Gastroesophageal sphincter (tissue), 4 donors: ENCODE results near the gene RARRES1. TPM values are rescaled to one million over a fixed set of nuclear protein-coding genes. Genes with fewer than 3 reads are reported as not detected.

Experiments used
- ATAC-seq: fragments of 150-250 bp; one replicate; pipeline ENCODE4 v1.9.1; 2016; ENCODE audit warnings: mild to moderate bottlenecking, moderate library complexity
- H3K27ac ChIP-seq, 4 donors: fragments of 200-600 bp; sonication (generic) in 3 of 4; 1 replicate in 3 of 4; 2 replicates in 1 of 4; pipeline ENCODE4 v1.5.1; 2016 to 2019
- H3K27me3 ChIP-seq: fragments of 200-600 bp; sonication (generic); one replicate; pipeline ENCODE4 v1.5.1; 2019
- H3K36me3 ChIP-seq, 2 donors: fragments of 200-600 bp; sonication (generic); one replicate each; pipeline ENCODE4 v1.5.1; 2019; ENCODE audit warnings: control low read depth in 1 of 2
- H3K4me1 ChIP-seq, 3 donors: fragments of 200-600 bp; sonication (generic); 1 replicate in 2 of 3; 2 replicates in 1 of 3; pipeline ENCODE4 v1.5.1; 2016 to 2019; ENCODE audit warnings: control low read depth in 2 of 3
- H3K4me3 ChIP-seq, 2 donors: fragments of 200-600 bp; sonication (generic); one replicate each; pipeline ENCODE4 v1.5.1; 2019; ENCODE audit warnings: mild to moderate bottlenecking in 1 of 2, moderate library complexity in 1 of 2
- H3K9me3 ChIP-seq, 3 donors: fragments of 200-600 bp; sonication (generic); one replicate each; pipeline ENCODE4 v1.5.1; 2017 to 2019; ENCODE audit warnings: control low read depth in 2 of 3
- EP300 ChIP-seq: sonication (generic); formaldehyde crosslinking; IDR thresholded peaks from one replicate; pipeline ENCODE4 v1.6.1; 2017; ENCODE audit warnings: antibody characterized with exemption, mild to moderate bottlenecking
- POLR2A ChIP-seq, 2 donors: fragments of 450-650 bp; IDR thresholded peaks; one replicate each; pipeline ENCODE4 v1.6.1; 2017; ENCODE audit warnings: antibody characterized with exemption in 2 of 2, mild to moderate bottlenecking in 2 of 2, moderate library complexity in 1 of 2
- POLR2AphosphoS5 ChIP-seq: sonication (generic); formaldehyde crosslinking; IDR thresholded peaks from one replicate; pipeline ENCODE4 v1.6.1; 2017; ENCODE audit warnings: antibody characterized with exemption
- WGBS, 2 donors: methylation state at CpG; one replicate each; pipeline ENCODE4 v1.1.5; 2018; ENCODE audit warnings: low coverage in 1 of 2; 5-methylcytosine and 5-hydroxymethylcytosine counted together
- total RNA-seq, 4 donors: library from RNA; depleted of rRNA; stranded (reverse); fragments of >200 nt; gene quantifications; one replicate each; pipeline ENCODE4 v1.1.0, GENCODE V29; 2016
- TF ChIP-seq, protein P1 (sequence below), 4 experiments: fragments of 200-600 bp in 2 of 4; fragments of 450-650 bp in 2 of 4; sonication (generic) in 1 of 4; IDR thresholded peaks; one replicate each; pipeline ENCODE4 v1.5.1; 2017 to 2019; ENCODE audit warnings: antibody characterized with exemption in 4 of 4, mild to moderate bottlenecking in 2 of 4, moderate library complexity in 2 of 4

RARRES1 gene
- total RNA-seq, 4 donors from 2014 or later, result 4.8 to 110 (median 42.7) TPM

DNA sequence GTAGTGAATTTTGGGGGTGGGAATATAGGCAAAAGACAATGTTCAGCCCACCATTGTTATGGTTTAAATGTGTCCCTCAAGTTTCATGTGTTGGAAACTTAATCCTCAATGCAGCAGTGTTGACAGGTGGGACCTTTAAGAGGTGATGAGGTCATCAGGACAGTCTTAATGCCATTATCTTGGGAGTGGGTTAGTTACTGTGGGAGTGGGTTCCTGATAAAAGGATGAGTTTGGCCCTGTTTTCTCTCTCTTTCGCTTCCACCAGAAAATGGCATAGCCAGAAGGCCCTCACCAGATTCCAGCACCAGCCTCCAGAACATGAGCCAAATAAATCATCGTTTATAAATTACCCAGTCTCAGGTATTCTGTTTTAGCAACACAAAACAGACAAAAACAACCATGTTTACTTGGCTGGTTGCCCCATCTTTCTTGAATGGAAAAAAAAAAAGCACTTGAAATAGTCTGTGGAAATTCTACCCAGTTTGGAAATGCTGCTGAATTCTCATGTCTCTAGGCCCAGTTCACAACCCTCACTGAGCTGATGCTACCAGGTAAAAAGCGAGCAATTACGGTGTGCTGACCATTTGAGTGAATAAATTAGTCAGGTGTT, 38.6 kb upstream of the RARRES1 start:
- Histone ChIP-seq H3K27me3 (no peaks in the 10 kb centered on the region), H3K4me1 (peaks cover 36 to 96% (median 41%) of the 10 kb centered on the region in 3 donors), H3K27ac (peak overlapping the region; percentile 75 to 89 (median 82)), H3K9me3 (no peaks in the 10 kb centered on the region), H3K4me3 (no peak overlapping the region), H3K36me3 (no peaks in the 10 kb centered on the region)
- TF ChIP-seq POLR2AphosphoS5, result no peak
- TF ChIP-seq, protein P1, sequence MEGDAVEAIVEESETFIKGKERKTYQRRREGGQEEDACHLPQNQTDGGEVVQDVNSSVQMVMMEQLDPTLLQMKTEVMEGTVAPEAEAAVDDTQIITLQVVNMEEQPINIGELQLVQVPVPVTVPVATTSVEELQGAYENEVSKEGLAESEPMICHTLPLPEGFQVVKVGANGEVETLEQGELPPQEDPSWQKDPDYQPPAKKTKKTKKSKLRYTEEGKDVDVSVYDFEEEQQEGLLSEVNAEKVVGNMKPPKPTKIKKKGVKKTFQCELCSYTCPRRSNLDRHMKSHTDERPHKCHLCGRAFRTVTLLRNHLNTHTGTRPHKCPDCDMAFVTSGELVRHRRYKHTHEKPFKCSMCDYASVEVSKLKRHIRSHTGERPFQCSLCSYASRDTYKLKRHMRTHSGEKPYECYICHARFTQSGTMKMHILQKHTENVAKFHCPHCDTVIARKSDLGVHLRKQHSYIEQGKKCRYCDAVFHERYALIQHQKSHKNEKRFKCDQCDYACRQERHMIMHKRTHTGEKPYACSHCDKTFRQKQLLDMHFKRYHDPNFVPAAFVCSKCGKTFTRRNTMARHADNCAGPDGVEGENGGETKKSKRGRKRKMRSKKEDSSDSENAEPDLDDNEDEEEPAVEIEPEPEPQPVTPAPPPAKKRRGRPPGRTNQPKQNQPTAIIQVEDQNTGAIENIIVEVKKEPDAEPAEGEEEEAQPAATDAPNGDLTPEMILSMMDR (IDR thresholded peaks at IDR 0.05), result no peak
- no peak for TF ChIP-seq EP300
- TF ChIP-seq POLR2A (IDR thresholded peaks at IDR 0.05), result no peak
- ATAC-seq, result no peak
- 77 to 98% methylated on average over 4 of the region's 4 CpGs for WGBS, 2 donors

DNA sequence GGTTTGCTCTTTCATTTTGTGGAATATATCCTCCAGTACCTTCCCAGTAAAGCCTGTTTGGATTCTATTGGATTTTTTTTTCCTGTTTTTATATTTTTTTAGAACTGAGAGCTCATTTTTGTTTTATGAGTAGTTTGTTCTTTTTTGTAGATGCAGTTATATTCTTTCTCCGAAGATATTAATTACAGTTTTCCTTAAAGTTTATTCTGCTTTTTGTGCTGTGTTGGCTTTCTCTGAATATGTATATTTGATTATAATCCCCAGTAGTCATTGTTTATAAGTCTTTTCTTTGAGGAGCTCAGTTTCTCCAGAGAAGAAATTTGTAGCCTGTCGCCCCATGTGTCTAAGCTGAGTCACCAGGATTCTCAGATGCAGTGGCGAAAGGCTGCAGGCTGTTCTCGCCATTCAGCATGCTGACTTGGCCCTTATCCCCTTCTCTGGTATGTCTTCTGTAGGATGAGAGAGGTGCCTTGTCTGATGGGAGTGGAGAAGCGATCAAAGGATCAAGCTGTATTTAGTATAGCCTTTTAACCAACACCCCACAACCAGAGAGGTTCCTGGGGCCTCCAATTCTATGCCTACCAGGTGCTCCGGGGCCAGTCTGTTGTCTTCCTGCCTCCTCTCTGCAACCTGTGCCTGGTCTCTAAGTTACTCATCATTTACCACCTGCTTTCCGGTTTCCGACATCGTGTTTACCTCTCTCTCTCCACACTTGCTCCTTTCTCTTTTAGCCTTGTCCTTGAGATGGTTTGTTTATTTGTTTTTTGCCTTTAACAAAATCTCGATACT, 37.9 kb upstream of the RARRES1 start:
- 76 to 88% methylated on average over 4 to 10 of the region's 10 CpGs for WGBS, 2 donors
- Histone ChIP-seq H3K27ac (peak overlapping the region; percentile 75 to 89 (median 84)), H3K36me3 (no peaks in the 10 kb centered on the region), H3K4me1 (peaks cover 36 to 96% (median 41%) of the 10 kb centered on the region in 3 donors), H3K27me3 (no peaks in the 10 kb centered on the region), H3K9me3 (no peaks in the 10 kb centered on the region), H3K4me3 (no peak overlapping the region)
- ATAC-seq, result no peak
- TF ChIP-seq EP300 (no peak), POLR2AphosphoS5 (peak; percentile 32)
- TF ChIP-seq, protein P1 (IDR thresholded peaks at IDR 0.05), result no peak

DNA sequence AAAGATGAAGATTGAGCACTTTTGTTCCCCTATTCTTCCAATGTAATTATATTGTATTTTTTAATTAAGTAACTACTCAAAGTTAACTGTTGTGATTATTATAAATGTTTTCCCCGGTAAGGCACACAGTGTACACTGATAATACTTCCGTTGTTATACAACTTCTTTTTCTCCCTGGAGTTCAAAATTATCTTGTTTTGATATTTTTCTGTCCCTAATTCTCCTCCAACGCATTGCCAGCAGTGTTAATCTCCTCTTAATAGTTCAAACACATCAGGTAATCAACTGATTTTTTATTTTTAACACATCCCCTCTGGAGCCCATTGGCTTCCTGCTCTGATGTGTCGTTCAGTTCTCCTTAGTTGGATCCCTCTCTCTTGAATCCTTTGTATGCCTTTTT, 37.3 kb upstream of the RARRES1 start:
- H3K4me3 ChIP-seq, result peak overlapping the region in 1 of 2 donors; percentile 7
- peaks cover 36 to 91% (median 41%) of the 10 kb centered on the region in 3 donors for H3K4me1 ChIP-seq
- peak overlapping the region; percentile 75 to 89 (median 84) for H3K27ac ChIP-seq
- H3K36me3 ChIP-seq, result no peaks in the 10 kb centered on the region
- peak; percentile 50 for ATAC-seq
- 11 to 13% methylated on average over 4 of the region's 4 CpGs for WGBS, 2 donors
- H3K27me3 ChIP-seq, result no peaks in the 10 kb centered on the region
- H3K9me3 ChIP-seq, result no peaks in the 10 kb centered on the region
- TF ChIP-seq POLR2A (IDR thresholded peaks at IDR 0.05) (no peak), EP300 (no peak), POLR2AphosphoS5 (no peak)
- TF ChIP-seq, protein P1 (IDR thresholded peaks at IDR 0.05), result no peak

DNA sequence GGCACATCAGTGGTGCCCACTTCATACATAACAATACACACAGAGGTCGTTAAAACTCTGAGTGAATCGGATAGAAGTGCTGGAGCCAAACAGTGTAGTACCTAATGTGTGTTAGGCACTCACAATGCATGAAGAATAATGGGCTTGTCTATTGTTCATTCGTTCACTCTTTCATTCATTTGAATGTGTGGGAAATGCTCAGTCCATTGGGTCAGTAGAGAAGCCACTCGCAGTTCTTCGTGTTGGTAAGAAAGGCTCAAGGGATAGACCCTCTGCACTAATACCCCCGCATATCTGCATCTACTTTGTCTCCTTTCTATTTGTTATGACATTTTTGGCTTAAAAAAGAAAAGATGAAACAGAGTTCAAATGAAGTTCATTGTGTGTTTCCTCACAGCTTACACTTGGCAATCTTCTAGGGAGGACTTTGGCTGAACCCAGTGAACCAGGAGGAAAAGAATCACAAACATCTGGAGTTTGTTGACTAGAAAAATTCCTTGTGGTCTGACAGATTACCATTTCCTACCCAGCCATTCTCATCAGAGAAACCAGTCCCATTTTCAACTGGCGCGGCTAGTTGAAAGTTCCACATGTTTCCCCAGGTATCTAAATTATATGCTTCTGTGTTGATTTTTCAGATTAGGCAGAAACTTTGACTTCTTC, 36.8 kb upstream of the RARRES1 start:
- no peaks in the 10 kb centered on the region for H3K36me3 ChIP-seq
- ATAC-seq, result peak; percentile 89
- H3K27ac ChIP-seq, result peak overlapping the region; percentile 75 to 89 (median 84)
- peak overlapping the region in 1 of 2 donors; percentile 16 for H3K4me3 ChIP-seq
- no peaks in the 10 kb centered on the region for H3K9me3 ChIP-seq
- no peak for TF ChIP-seq EP300
- TF ChIP-seq POLR2AphosphoS5, result peak; percentile 97
- 3 to 9% methylated on average over 7 to 8 of the region's 8 CpGs for WGBS, 2 donors
- H3K27me3 ChIP-seq, result no peaks in the 10 kb centered on the region
- peaks cover 36 to 85% (median 41%) of the 10 kb centered on the region in 3 donors for H3K4me1 ChIP-seq

DNA sequence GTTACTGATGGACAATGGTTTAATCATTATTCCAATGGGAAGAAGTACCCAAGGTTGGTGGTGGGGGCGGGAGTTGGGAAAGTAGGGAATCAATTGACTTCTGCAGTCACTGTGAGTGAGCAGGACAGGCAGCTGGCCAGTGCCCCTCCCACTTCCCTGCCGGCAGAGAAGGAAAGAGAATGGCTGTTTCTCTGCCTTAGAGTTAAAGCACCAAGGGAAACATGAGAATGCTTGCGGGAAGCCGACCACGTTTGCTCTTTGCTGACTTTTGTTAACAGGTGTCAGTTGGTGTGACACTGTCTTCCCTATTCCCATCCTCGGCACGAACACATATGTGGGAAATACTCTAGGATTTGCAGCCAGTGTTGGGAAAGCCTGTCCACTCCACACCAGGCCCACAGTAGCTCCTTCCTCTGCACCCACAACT, 36.1 kb upstream of the RARRES1 start:
- Histone ChIP-seq H3K4me1 (peaks cover 41 to 84% (median 41%) of the 10 kb centered on the region in 3 donors), H3K27me3 (no peaks in the 10 kb centered on the region), H3K9me3 (no peaks in the 10 kb centered on the region), H3K36me3 (no peaks in the 10 kb centered on the region), H3K27ac (peak overlapping the region; percentile 75 to 89 (median 84)), H3K4me3 (peak overlapping the region in 1 of 2 donors; percentile 22)
- WGBS, 2 donors, result 0 to 20% methylated on average over 2 of the region's 7 CpGs
- TF ChIP-seq POLR2AphosphoS5, result no peak
- TF ChIP-seq EP300, result no peak
- no peak for TF ChIP-seq POLR2A (IDR thresholded peaks at IDR 0.05)
- TF ChIP-seq, protein P1 (IDR thresholded peaks at IDR 0.05), result no peak
- ATAC-seq, result peak; percentile 50
